ENCODE measurements around the gene PLAU. TPM values are rescaled to one million over a fixed set of nuclear protein-coding genes. Genes with fewer than 3 reads are reported as not detected.

PLAU gene
- total and polyA plus RNA-seq, 9 of the 15 experiments (the other 6 are each of a cell fraction or from before 2014, with no cell fraction given): 2.1 to 16.9 (median 3.3) TPM

DNA sequence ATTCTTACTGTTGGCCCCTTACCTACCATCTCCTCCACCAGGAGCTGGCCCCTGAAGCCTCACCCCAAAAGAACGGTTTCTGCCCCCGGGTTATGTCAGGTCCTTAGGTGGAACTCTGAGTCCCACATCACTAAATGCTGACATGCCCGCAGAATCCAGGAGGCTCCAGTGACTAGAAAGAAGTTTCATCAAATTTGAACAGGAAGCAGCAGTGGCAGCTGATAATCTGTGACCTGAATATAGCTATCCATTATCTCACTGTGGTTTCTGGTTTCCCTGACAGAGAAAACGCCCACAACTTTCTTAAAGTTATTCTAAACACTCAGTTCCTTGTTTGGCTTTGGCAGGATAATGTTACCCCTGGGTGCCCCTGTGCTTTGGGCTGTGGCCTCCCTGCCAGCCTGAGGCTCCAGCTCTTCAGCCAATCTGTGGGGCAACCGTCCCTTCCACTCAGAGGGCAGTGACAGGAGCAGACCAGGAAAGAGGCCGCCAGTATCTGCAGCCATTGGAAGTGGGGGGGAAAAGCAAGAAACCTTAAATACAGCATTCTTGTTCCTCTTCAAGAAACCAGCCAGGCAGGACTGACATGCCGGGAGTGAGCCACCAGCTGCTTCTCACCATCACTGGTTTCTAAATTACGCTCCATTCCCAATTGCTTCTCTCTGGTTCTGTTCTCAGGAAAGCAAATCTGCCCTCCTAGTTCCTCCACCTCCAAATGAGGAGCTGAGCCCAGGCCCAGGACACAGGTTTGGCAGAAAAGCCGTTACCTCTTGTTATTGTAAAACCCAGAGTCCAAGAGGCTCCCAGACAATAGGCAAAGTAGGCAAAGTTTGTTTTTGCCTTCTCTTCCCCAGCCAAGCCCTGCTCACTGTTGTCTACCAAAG lies 45.8 kb downstream of the PLAU start (continued):
- peak in 1 of 2 experiments; percentile 89; a peak in 1 of 4 replicates for TF ChIP-seq ZMIZ1 (IDR thresholded peaks at IDR 0.05; ENCODE audit: low read depth in 2 of 2, low read length in 2 of 2)
- TF ChIP-seq FOXA1 (IDR thresholded peaks at IDR 0.05; ENCODE audit: borderline replicate concordance): no peak
- peak; percentile 58; the same call in 1 of the 2 replicates for TF ChIP-seq FOSL1 (tag; conservative IDR thresholded peaks at IDR 0.05)
- no peak for TF ChIP-seq TARDBP (IDR thresholded peaks at IDR 0.05)
- no peak for TF ChIP-seq TAF9B (IDR thresholded peaks at IDR 0.05; ENCODE audit: partially characterized antibody)
- TF ChIP-seq ZKSCAN8 (CRISPR knock-in tag; IDR thresholded peaks at IDR 0.05): 0 out of 2 replicates have a peak, but pooled peaks have one; percentile 25
- no peak for TF ChIP-seq NFYB (IDR thresholded peaks at IDR 0.05; ENCODE audit: extremely low read depth, insufficient read length)
- TF ChIP-seq NFATC3 (IDR thresholded peaks at IDR 0.05): no peak
- peak; percentile 84 for TF ChIP-seq SMARCC2 (IDR thresholded peaks at IDR 0.05; ENCODE audit: low read depth)
- peak; percentile 94 for TF ChIP-seq RNF2 (IDR thresholded peaks at IDR 0.05)
- TF ChIP-seq SLC30A9 (CRISPR knock-in tag; IDR thresholded peaks at IDR 0.05): no peak
- TF ChIP-seq CEBPZ (IDR thresholded peaks at IDR 0.05; ENCODE audit: borderline replicate concordance, low read depth, low read length): no peak
- TF ChIP-seq SAFB2 (IDR thresholded peaks at IDR 0.05; ENCODE audit: borderline replicate concordance, low read depth, low read length, severe bottlenecking): no peak
- no peak for TF ChIP-seq POLR2AphosphoS2 (IDR thresholded peaks at IDR 0.05; ENCODE audit: low read length)
- TF ChIP-seq, protein P1, sequence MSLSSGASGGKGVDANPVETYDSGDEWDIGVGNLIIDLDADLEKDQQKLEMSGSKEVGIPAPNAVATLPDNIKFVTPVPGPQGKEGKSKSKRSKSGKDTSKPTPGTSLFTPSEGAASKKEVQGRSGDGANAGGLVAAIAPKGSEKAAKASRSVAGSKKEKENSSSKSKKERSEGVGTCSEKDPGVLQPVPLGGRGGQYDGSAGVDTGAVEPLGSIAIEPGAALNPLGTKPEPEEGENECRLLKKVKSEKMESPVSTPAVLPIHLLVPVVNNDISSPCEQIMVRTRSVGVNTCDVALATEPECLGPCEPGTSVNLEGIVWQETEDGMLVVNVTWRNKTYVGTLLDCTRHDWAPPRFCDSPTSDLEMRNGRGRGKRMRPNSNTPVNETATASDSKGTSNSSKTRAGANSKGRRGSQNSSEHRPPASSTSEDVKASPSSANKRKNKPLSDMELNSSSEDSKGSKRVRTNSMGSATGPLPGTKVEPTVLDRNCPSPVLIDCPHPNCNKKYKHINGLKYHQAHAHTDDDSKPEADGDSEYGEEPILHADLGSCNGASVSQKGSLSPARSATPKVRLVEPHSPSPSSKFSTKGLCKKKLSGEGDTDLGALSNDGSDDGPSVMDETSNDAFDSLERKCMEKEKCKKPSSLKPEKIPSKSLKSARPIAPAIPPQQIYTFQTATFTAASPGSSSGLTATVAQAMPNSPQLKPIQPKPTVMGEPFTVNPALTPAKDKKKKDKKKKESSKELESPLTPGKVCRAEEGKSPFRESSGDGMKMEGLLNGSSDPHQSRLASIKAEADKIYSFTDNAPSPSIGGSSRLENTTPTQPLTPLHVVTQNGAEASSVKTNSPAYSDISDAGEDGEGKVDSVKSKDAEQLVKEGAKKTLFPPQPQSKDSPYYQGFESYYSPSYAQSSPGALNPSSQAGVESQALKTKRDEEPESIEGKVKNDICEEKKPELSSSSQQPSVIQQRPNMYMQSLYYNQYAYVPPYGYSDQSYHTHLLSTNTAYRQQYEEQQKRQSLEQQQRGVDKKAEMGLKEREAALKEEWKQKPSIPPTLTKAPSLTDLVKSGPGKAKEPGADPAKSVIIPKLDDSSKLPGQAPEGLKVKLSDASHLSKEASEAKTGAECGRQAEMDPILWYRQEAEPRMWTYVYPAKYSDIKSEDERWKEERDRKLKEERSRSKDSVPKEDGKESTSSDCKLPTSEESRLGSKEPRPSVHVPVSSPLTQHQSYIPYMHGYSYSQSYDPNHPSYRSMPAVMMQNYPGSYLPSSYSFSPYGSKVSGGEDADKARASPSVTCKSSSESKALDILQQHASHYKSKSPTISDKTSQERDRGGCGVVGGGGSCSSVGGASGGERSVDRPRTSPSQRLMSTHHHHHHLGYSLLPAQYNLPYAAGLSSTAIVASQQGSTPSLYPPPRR (CRISPR knock-in tag; IDR thresholded peaks at IDR 0.05; ENCODE audit: borderline replicate concordance): no peak
- no peak for TF ChIP-seq RFX7 (CRISPR knock-in tag; IDR thresholded peaks at IDR 0.05)

Measured in K562 (cell line).